IMR-90 (cell line): Measurements from ENCODE around the gene TMEM200A.

Experiments
- RAD21 ChIP-seq: IDR thresholded peaks from 2 replicates; pipeline ENCODE4 v1.6.1; 2012; ENCODE audit warnings: low read length, improper control_type of control experiment
- RFX5 ChIP-seq: IDR thresholded peaks from 2 replicates; pipeline ENCODE4 v1.8.0; 2012; ENCODE audit warnings: low read depth, mild to moderate bottlenecking, low read length, moderate library complexity
- TF ChIP-seq, protein P1 (sequence below): conservative IDR thresholded peaks from 2 replicates; pipeline ENCODE4 v1.5.1; 2012; ENCODE audit warnings: mild to moderate bottlenecking, low read depth, low read length, improper control_type of control experiment

DNA sequence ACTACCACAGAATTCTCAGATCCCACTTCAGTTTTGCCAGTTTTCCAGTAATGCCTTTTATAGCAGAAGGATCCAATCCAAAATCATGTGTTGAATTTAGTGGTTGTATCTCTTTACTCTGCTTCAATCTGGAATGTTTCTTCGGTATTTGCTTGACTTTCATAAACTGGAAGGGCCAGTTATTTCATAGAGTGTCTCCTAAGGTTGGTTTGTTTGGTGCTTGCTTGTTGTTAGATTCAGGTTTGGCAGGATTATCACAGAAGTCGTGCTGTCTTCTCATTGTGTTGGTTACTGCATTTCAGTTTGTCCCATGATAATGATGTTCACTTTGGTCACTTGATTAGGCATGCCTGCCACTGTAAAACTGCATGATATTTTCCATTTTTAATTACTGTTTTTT, 45.7 kb downstream of the TMEM200A start:
- TF ChIP-seq RFX5 (no peak), RAD21 (no peak)
- TF ChIP-seq, protein P1, sequence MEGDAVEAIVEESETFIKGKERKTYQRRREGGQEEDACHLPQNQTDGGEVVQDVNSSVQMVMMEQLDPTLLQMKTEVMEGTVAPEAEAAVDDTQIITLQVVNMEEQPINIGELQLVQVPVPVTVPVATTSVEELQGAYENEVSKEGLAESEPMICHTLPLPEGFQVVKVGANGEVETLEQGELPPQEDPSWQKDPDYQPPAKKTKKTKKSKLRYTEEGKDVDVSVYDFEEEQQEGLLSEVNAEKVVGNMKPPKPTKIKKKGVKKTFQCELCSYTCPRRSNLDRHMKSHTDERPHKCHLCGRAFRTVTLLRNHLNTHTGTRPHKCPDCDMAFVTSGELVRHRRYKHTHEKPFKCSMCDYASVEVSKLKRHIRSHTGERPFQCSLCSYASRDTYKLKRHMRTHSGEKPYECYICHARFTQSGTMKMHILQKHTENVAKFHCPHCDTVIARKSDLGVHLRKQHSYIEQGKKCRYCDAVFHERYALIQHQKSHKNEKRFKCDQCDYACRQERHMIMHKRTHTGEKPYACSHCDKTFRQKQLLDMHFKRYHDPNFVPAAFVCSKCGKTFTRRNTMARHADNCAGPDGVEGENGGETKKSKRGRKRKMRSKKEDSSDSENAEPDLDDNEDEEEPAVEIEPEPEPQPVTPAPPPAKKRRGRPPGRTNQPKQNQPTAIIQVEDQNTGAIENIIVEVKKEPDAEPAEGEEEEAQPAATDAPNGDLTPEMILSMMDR, result no peak
